ENCODE measurements around the gene PRKN. TPM values are rescaled to one million over a fixed set of nuclear protein-coding genes. Genes with fewer than 3 reads are reported as not detected.

The PRKN gene
- total RNA-seq, result 1.1 and 1.4 TPM in 2 replicates

DNA sequence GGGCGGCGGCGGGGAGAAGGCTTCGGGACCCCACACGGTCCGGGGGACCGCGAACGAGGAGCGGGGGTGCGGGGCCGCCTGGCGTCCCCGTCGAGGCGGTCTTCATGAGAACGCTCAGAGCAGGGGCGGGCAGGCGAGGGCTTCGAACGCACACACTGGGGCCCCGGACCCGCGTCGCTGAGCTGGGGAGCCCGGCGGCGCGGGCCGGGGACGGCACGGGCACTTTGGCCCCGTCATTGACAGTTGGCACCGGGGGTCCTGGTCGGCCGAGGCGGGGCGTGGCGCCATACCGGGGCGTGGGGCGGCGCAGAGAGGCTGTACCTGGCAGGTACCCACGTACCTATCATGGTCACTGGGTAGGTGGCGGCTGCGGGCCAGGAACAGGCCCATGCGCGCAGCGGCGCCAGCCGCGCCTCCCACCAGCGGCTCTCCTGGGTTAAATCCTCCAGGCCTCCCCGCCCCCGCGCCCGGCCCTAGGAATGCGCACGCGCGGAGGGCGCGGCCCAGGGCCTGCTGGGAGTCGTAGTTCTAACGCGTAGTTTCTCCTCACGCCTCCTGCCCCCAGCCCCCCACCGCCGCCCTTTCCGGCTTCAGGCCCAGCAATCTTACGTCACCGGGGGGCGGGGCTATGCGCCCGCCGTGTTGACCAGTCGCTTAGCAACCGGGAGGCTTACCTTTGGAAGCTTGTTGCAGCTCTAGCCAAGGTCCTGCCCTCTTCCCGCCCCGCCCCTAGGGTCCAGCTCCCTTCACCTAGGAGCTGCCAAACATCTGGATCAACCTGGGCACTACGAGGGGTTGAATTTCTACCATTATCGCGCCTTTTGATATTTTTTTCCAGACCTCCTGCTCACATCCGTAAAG, at the start of gene PRKN, which contains the start of gene PACRG:
Gene PRKN (minus strand): TSS at position 445 of the 861 bp plus-strand sequence.
Gene PACRG (plus strand): TSS at position 653 of the 861 bp plus-strand sequence.

Other genes with a start within 250 kb of the PRKN start
- 0.16 and 2.0 TPM in 2 replicates for gene PACRG, start 208 bp upstream of the PRKN start, total RNA-seq